K562 (cell line): ENCODE measurements around the gene SERPINE1. TPM values are rescaled to one million over a fixed set of nuclear protein-coding genes. Genes with fewer than 3 reads are reported as not detected.

ENCODE experiments used
- AFF1 ChIP-seq, 2 experiments: fragments of 450-650 bp; IDR thresholded peaks; 2 replicates each; pipeline ENCODE4 v1.6.1; 2018; ENCODE audit warnings: mild to moderate bottlenecking in 2 of 2, low read depth in 1 of 2; ENCODE audit not compliant: partially characterized antibody in 2 of 2
- ATF7 ChIP-seq: fragments of 450-650 bp; IDR thresholded peaks from 2 replicates; pipeline ENCODE4 v1.7.1; 2014; ENCODE audit warnings: mild to moderate bottlenecking, moderate library complexity
- BMI1 ChIP-seq: fragments of 150-350 bp; IDR thresholded peaks from 2 replicates; pipeline ENCODE4 v1.6.1; 2014; ENCODE audit warnings: low read length
- CSDE1 ChIP-seq, 2 experiments: fragments of 450-650 bp; IDR thresholded peaks; 2 replicates each; pipeline ENCODE4 v1.6.1; 2016; ENCODE audit warnings: mild to moderate bottlenecking in 1 of 2
- CXXC5 ChIP-seq: fragments of 250-450 bp; sonication (Bioruptor Pico); IDR thresholded peaks from 2 replicates; pipeline ENCODE4 v1.8.0; 2022; ENCODE audit warnings: inconsistent platforms, mild to moderate bottlenecking, moderate library complexity
- FUS ChIP-seq: fragments of 200-400 bp; formaldehyde crosslinking; optimal IDR thresholded peaks from 2 replicates; pipeline ENCODE3; 2017; ENCODE audit warnings: low read depth, low read length
- HMGN3 ChIP-seq: IDR thresholded peaks from 2 replicates; pipeline ENCODE4 v1.6.1; 2011; ENCODE audit warnings: borderline replicate concordance, low read depth, mild to moderate bottlenecking, mixed read lengths, low read length; ENCODE audit not compliant: insufficient read length; ENCODE audit errors: extremely low read depth
- IRF1 ChIP-seq: sonication (generic); formaldehyde crosslinking; IDR thresholded peaks from 2 replicates; pipeline ENCODE4 v1.8.0; 2022; ENCODE audit warnings: missing genetic modification reagents, mild to moderate bottlenecking, borderline replicate concordance
- MAZ ChIP-seq, 2 experiments: fragments of 450-650 bp in 1 of 2; sonication (generic) in 1 of 2; formaldehyde crosslinking; IDR thresholded peaks in 1 of 2; conservative IDR thresholded peaks in 1 of 2; 2 replicates each; pipeline versions ENCODE4 v1.4.0 to v1.5.0; 2020; ENCODE audit warnings: mild to moderate bottlenecking in 1 of 2, missing genetic modification reagents in 1 of 2
- MYNN ChIP-seq, 2 experiments: sonication (generic); formaldehyde crosslinking in 1 of 2; IDR thresholded peaks; 2 replicates each; pipeline versions ENCODE4 v1.5.0 to v1.6.1; 2016 to 2020; ENCODE audit warnings: antibody characterized with exemption in 1 of 2, missing genetic modification reagents in 1 of 2
- PHF8 ChIP-seq: fragments of 200-600 bp; sonication (generic); IDR thresholded peaks from 2 replicates; pipeline ENCODE4 v1.6.1; 2012; ENCODE audit warnings: mixed run types, mild to moderate bottlenecking, inconsistent platforms, low read length, moderate library complexity, borderline replicate concordance
- SRSF7 ChIP-seq: fragments of 200-400 bp; formaldehyde crosslinking; optimal IDR thresholded peaks from 2 replicates; pipeline ENCODE3; 2017; ENCODE audit warnings: mild to moderate bottlenecking, low read depth, low read length
- TEAD1 ChIP-seq, 2 experiments: fragments of 450-650 bp in 1 of 2; sonication (generic) in 1 of 2; formaldehyde crosslinking; IDR thresholded peaks; 2 replicates each; pipeline versions ENCODE4 v1.4.0 to v1.8.0; 2020 to 2022; ENCODE audit warnings: mild to moderate bottlenecking in 2 of 2, missing genetic modification reagents in 1 of 2
- U2AF1 ChIP-seq: fragments of 200-400 bp; formaldehyde crosslinking; optimal IDR thresholded peaks from 2 replicates; pipeline ENCODE3; 2017; ENCODE audit warnings: mild to moderate bottlenecking, low read depth, low read length, moderate library complexity
- XRCC5 ChIP-seq: fragments of 200-400 bp; formaldehyde crosslinking; IDR thresholded peaks from 2 replicates; pipeline ENCODE4 v1.6.1; 2017; ENCODE audit warnings: low read depth, mild to moderate bottlenecking, low read length
- YBX1 ChIP-seq: fragments of 450-650 bp; IDR thresholded peaks from 2 replicates; pipeline ENCODE4 v1.7.1; 2016; ENCODE audit warnings: mild to moderate bottlenecking
- YY1 ChIP-seq, 3 experiments: IDR thresholded peaks; 2 replicates each; pipeline ENCODE4 v1.6.1; 2011; ENCODE audit warnings: low read length in 2 of 3, mild to moderate bottlenecking in 2 of 3, moderate library complexity in 2 of 3, borderline replicate concordance in 1 of 3, control low read depth in 1 of 3, low read depth in 1 of 3; ENCODE audit not compliant: insufficient read depth in 3 of 3, insufficient replicate concordance in 2 of 3, control insufficient read depth in 1 of 3, insufficient read length in 1 of 3; ENCODE audit errors: extremely low read depth in 1 of 3
- ZNF224 ChIP-seq: sonication (generic); formaldehyde crosslinking; IDR thresholded peaks from 2 replicates; pipeline ENCODE4 v1.8.0; 2022; ENCODE audit warnings: mild to moderate bottlenecking, missing genetic modification reagents
- ZNF274 ChIP-seq: IDR thresholded peaks from 2 replicates; pipeline ENCODE4 v1.6.1; 2011; ENCODE audit warnings: low read depth, mild to moderate bottlenecking, low read length, moderate library complexity, borderline replicate concordance
- ZNF280B ChIP-seq: fragments of 250-450 bp; sonication (Bioruptor Pico); IDR thresholded peaks from 2 replicates; pipeline ENCODE4 v1.5.1; 2021; ENCODE audit warnings: mild to moderate bottlenecking
- polyA plus RNA-seq, 8 experiments: library from polyadenylated mRNA; depleted of rRNA in 4 of 8; stranded (reverse) in 5 of 8; unstranded in 3 of 8; fragments of >200 nt; fragmentation: Nextera tagmentation in 2 of 8; fragmentation: Illumina TruSeq in 1 of 8; extraction: Ambion mirVana in 2 of 8; extraction: Trizol in 1 of 8; gene quantifications; 2 replicates each; pipeline versions ENCODE4 v1.2.1 to v1.2.3, GENCODE V29; 2011 to 2014; ENCODE audit warnings: inconsistent platforms in 1 of 8, missing spikeins in 1 of 8
- total RNA-seq, 7 experiments: library from RNA; depleted of rRNA in 6 of 7; stranded (reverse); fragments of >200 nt in 6 of 7; fragmentation: Illumina TruSeq in 2 of 7; extraction: Trizol in 2 of 7; gene quantifications; 2 replicates each; pipeline versions ENCODE4 v1.2.1 to v1.2.3, GENCODE V29; 2011 to 2021; ENCODE audit warnings: low replicate concordance in 1 of 7

Gene SERPINE1
- total and polyA plus RNA-seq, 9 of the 15 experiments (the other 6 are each of a cell fraction or from before 2014, with no cell fraction given), result 0.22 to 4.8 (median 0.91) TPM

- no peak for TF ChIP-seq IRF1
- no peak for TF ChIP-seq FUS
- no peak for TF ChIP-seq ZNF280B (CRISPR knock-in tag)
- peak; percentile 92 for TF ChIP-seq MAZ (CRISPR knock-in tag; conservative IDR thresholded peaks at IDR 0.05 in 1 of 2, IDR thresholded peaks at IDR 0.05 in 1 of 2)
- TF ChIP-seq SRSF7, result no peak
- peak; percentile 89 for TF ChIP-seq CXXC5
- TF ChIP-seq ZNF224 (CRISPR knock-in tag), result no peak
- no peak for TF ChIP-seq U2AF1
- peak in 1 of 2 experiments; percentile 75; a peak in 1 of 4 replicates for TF ChIP-seq TEAD1 (CRISPR knock-in tag; IDR thresholded peaks at IDR 0.05)
- TF ChIP-seq MYNN (IDR thresholded peaks at IDR 0.05), result peak; percentile 92; the same call in 1 of the 2 replicates
- no peak for TF ChIP-seq MYNN (CRISPR knock-in tag; IDR thresholded peaks at IDR 0.05)
- no peak for TF ChIP-seq ZNF274
- TF ChIP-seq AFF1 (IDR thresholded peaks at IDR 0.05; ENCODE audit: low read depth in 1 of 2, partially characterized antibody in 2 of 2), result peak in 1 of 2 experiments; percentile 90
- TF ChIP-seq YBX1, result no peak
- peak in 1 of 3 experiments; percentile 22 for TF ChIP-seq YY1 (IDR thresholded peaks at IDR 0.05; ENCODE audit: borderline replicate concordance in 1 of 3, control insufficient read depth in 1 of 3, extremely low read depth in 1 of 3, insufficient read depth in 3 of 3, insufficient read length in 1 of 3, insufficient replicate concordance in 2 of 3, low read depth in 1 of 3, low read length in 2 of 3)
- no peak for TF ChIP-seq HMGN3
- TF ChIP-seq BMI1, result peak; percentile 100
- TF ChIP-seq CSDE1 (IDR thresholded peaks at IDR 0.05), result peak in 1 of 2 experiments; percentile 100; a peak in 2 of 4 replicates
- peak; percentile 81; the same call in 1 of the 2 replicates for TF ChIP-seq XRCC5
- peak; percentile 50; the same call in 1 of the 2 replicates for TF ChIP-seq PHF8
- peak; percentile 72; the same call in 1 of the 2 replicates for TF ChIP-seq ATF7
These were observed 27.2 kb downstream of the SERPINE1 start, which contains the start of gene AP1S1 (continued) for GRCh38 chr7:101153969-101154692.
